ENCODE data around the gene S1PR2.
"Not testable (repeated sequence)": the region's sequence is repeated elsewhere in the genome, so short reads cannot be mapped to it uniquely, and the experiment has no call there.

S1PR2 gene

GRCh38 chr19:10206226-10206885 lies 24.8 kb downstream of the S1PR2 start:
- H3K4me1 ChIP-seq (ENCODE audit: control insufficient read depth, insufficient read depth, low read length, unreplicated experiment) = peaks cover 15% of the 10 kb centered on the region
- no peaks in the 10 kb centered on the region for H3K36me3 ChIP-seq (ENCODE audit: insufficient read depth, low read length)
- H3K4me3 ChIP-seq (ENCODE audit: low read depth, low read length) = no peak overlapping the region
- peak overlapping the region; percentile 42 for H3K27ac ChIP-seq (ENCODE audit: low read depth, low read length)
- H2AFZ ChIP-seq (ENCODE audit: low read length, unreplicated experiment) = peak overlapping the region; percentile 68
- H3K79me2 ChIP-seq (ENCODE audit: control insufficient read depth, insufficient read depth, low read length, unreplicated experiment) = no peaks in the 10 kb centered on the region
- H3K27me3 ChIP-seq (ENCODE audit: insufficient read depth, low read length) = no peaks in the 10 kb centered on the region

GRCh38 chr19:10205636-10206035 lies 25.5 kb downstream of the S1PR2 start:
- peaks cover 15% of the 10 kb centered on the region for H3K4me1 ChIP-seq (ENCODE audit: control insufficient read depth, insufficient read depth, low read length, unreplicated experiment)
- H3K36me3 ChIP-seq (ENCODE audit: insufficient read depth, low read length) = no peaks in the 10 kb centered on the region
- H3K27ac ChIP-seq (ENCODE audit: low read depth, low read length) = no peak overlapping the region
- no peak overlapping the region for H2AFZ ChIP-seq (ENCODE audit: low read length, unreplicated experiment)
- no peaks in the 10 kb centered on the region for H3K27me3 ChIP-seq (ENCODE audit: insufficient read depth, low read length)
- H3K79me2 ChIP-seq (ENCODE audit: control insufficient read depth, insufficient read depth, low read length, unreplicated experiment) = no peaks in the 10 kb centered on the region
- H3K4me3 ChIP-seq (ENCODE audit: low read depth, low read length) = no peak overlapping the region

GRCh38 chr19:10203686-10204085 lies 27.4 kb downstream of the S1PR2 start:
- H2AFZ ChIP-seq (ENCODE audit: low read length, unreplicated experiment) = no peak overlapping the region
- H3K27ac ChIP-seq (ENCODE audit: low read depth, low read length) = no peak overlapping the region
- no peaks in the 10 kb centered on the region for H3K36me3 ChIP-seq (ENCODE audit: insufficient read depth, low read length)
- H3K4me1 ChIP-seq (ENCODE audit: control insufficient read depth, insufficient read depth, low read length, unreplicated experiment) = peaks cover 13% of the 10 kb centered on the region
- H3K79me2 ChIP-seq (ENCODE audit: control insufficient read depth, insufficient read depth, low read length, unreplicated experiment) = no peaks in the 10 kb centered on the region
- H3K27me3 ChIP-seq (ENCODE audit: insufficient read depth, low read length) = no peaks in the 10 kb centered on the region
- H3K4me3 ChIP-seq (ENCODE audit: low read depth, low read length) = no peak overlapping the region

- peaks cover 6% of the 10 kb centered on the region for H3K4me1 ChIP-seq (ENCODE audit: control insufficient read depth, insufficient read depth, low read length, unreplicated experiment)
These were observed 30.0 kb downstream of the S1PR2 start for GRCh38 chr19:10201176-10201575.

GRCh38 chr19:10200101-10200500 lies 31.0 kb downstream of the S1PR2 start:
- not testable (repeated sequence) for H3K27ac ChIP-seq (ENCODE audit: low read depth, low read length); H2AFZ ChIP-seq (ENCODE audit: low read length, unreplicated experiment); H3K36me3 ChIP-seq (ENCODE audit: insufficient read depth, low read length); H3K79me2 ChIP-seq (ENCODE audit: control insufficient read depth, insufficient read depth, low read length, unreplicated experiment); H3K27me3 ChIP-seq (ENCODE audit: insufficient read depth, low read length); H3K4me1 ChIP-seq (ENCODE audit: control insufficient read depth, insufficient read depth, low read length, unreplicated experiment); H3K4me3 ChIP-seq (ENCODE audit: low read depth, low read length)

More at GRCh38 chr19:10201176-10201575, 30.0 kb downstream of the S1PR2 start:
- H2AFZ ChIP-seq (ENCODE audit: low read length, unreplicated experiment) = no peak overlapping the region
- no peaks in the 10 kb centered on the region for H3K36me3 ChIP-seq (ENCODE audit: insufficient read depth, low read length)
- H3K27me3 ChIP-seq (ENCODE audit: insufficient read depth, low read length) = no peaks in the 10 kb centered on the region
- H3K4me3 ChIP-seq (ENCODE audit: low read depth, low read length) = no peak overlapping the region
- H3K79me2 ChIP-seq (ENCODE audit: control insufficient read depth, insufficient read depth, low read length, unreplicated experiment) = no peaks in the 10 kb centered on the region
- no peak overlapping the region for H3K27ac ChIP-seq (ENCODE audit: low read depth, low read length)

GRCh38 chr19:10198889-10199644 lies 32.1 kb downstream of the S1PR2 start:
- H3K27ac ChIP-seq (ENCODE audit: low read depth, low read length); H3K4me1 ChIP-seq (ENCODE audit: control insufficient read depth, insufficient read depth, low read length, unreplicated experiment); H3K27me3 ChIP-seq (ENCODE audit: insufficient read depth, low read length); H3K79me2 ChIP-seq (ENCODE audit: control insufficient read depth, insufficient read depth, low read length, unreplicated experiment); H3K36me3 ChIP-seq (ENCODE audit: insufficient read depth, low read length): not testable (repeated sequence)
- H2AFZ ChIP-seq (ENCODE audit: low read length, unreplicated experiment) = peak overlapping the region; percentile 22
- H3K4me3 ChIP-seq (ENCODE audit: low read depth, low read length) = peak overlapping the region; percentile 27; the same call in 1 of the 2 replicates

GRCh38 chr19:10195199-10195519 lies 36.0 kb downstream of the S1PR2 start:
- peaks cover 21% of the 10 kb centered on the region for H3K4me1 ChIP-seq (ENCODE audit: control insufficient read depth, insufficient read depth, low read length, unreplicated experiment)
- no peaks in the 10 kb centered on the region for H3K36me3 ChIP-seq (ENCODE audit: insufficient read depth, low read length)
- peak overlapping the region; percentile 60 for H2AFZ ChIP-seq (ENCODE audit: low read length, unreplicated experiment)
- H3K27ac ChIP-seq (ENCODE audit: low read depth, low read length) = no peak overlapping the region
- H3K79me2 ChIP-seq (ENCODE audit: control insufficient read depth, insufficient read depth, low read length, unreplicated experiment) = peaks cover 38% of the 10 kb centered on the region
- no peaks in the 10 kb centered on the region for H3K27me3 ChIP-seq (ENCODE audit: insufficient read depth, low read length)
- peak overlapping the region; percentile 99 for H3K4me3 ChIP-seq (ENCODE audit: low read depth, low read length)

GRCh38 chr19:10194500-10195198 lies 36.5 kb downstream of the S1PR2 start, which contains the start of gene DNMT1:
Gene DNMT1 (minus strand): TSS chr19:10194953. CDS start chr19:10194899, 54 bp downstream.
- Histone ChIP-seq H3K4me1 (ENCODE audit: control insufficient read depth, insufficient read depth, low read length, unreplicated experiment) (peaks cover 23% of the 10 kb centered on the region), H3K4me3 (ENCODE audit: low read depth, low read length) (peak within 1 kb of the TSS; percentile 99), H3K36me3 (ENCODE audit: insufficient read depth, low read length) (no peaks in the 10 kb centered on the region), H3K27me3 (ENCODE audit: insufficient read depth, low read length) (no peaks in the 10 kb centered on the region), H2AFZ (ENCODE audit: low read length, unreplicated experiment) (peak within 1 kb of the TSS; percentile 91), H3K79me2 (ENCODE audit: control insufficient read depth, insufficient read depth, low read length, unreplicated experiment) (peaks cover 43% of the 10 kb centered on the region), H3K27ac (ENCODE audit: low read depth, low read length) (peak within 1 kb of the TSS; percentile 94)

GRCh38 chr19:10193790-10194499 lies 37.2 kb downstream of the S1PR2 start:
- Histone ChIP-seq H3K4me1 (ENCODE audit: control insufficient read depth, insufficient read depth, low read length, unreplicated experiment) (peaks cover 20% of the 10 kb centered on the region), H3K27ac (ENCODE audit: low read depth, low read length) (peak overlapping the region; percentile 94), H3K27me3 (ENCODE audit: insufficient read depth, low read length) (no peaks in the 10 kb centered on the region), H2AFZ (ENCODE audit: low read length, unreplicated experiment) (peak overlapping the region; percentile 91), H3K36me3 (ENCODE audit: insufficient read depth, low read length) (no peaks in the 10 kb centered on the region), H3K79me2 (ENCODE audit: control insufficient read depth, insufficient read depth, low read length, unreplicated experiment) (peaks cover 49% of the 10 kb centered on the region), H3K4me3 (ENCODE audit: low read depth, low read length) (peak overlapping the region; percentile 99)

- Histone ChIP-seq H2AFZ (ENCODE audit: low read length, unreplicated experiment) (no peak overlapping the region), H3K4me1 (ENCODE audit: control insufficient read depth, insufficient read depth, low read length, unreplicated experiment) (peaks cover 20% of the 10 kb centered on the region), H3K27ac (ENCODE audit: low read depth, low read length) (peak overlapping the region; percentile 94; the same call in 1 of the 2 replicates), H3K36me3 (ENCODE audit: insufficient read depth, low read length) (no peaks in the 10 kb centered on the region), H3K79me2 (ENCODE audit: control insufficient read depth, insufficient read depth, low read length, unreplicated experiment) (peaks cover 57% of the 10 kb centered on the region), H3K27me3 (ENCODE audit: insufficient read depth, low read length) (no peaks in the 10 kb centered on the region), H3K4me3 (ENCODE audit: low read depth, low read length) (peak overlapping the region; percentile 99)
These were observed 38.2 kb downstream of the S1PR2 start for GRCh38 chr19:10192922-10193321.
